ENCODE measurements around the gene PAK4. TPM values are rescaled to one million over a fixed set of nuclear protein-coding genes. Genes with fewer than 3 reads are reported as not detected.
A peak's percentile ranks its signal among the peaks of the same experiment; 100 is the strongest.

The PAK4 gene
- total and polyA plus RNA-seq, 2 donors from 2014 or later = 52.5 to 55.6 TPM

GRCh38 chr19:39135701-39136100, 10.1 kb downstream of the PAK4 start:
- FAIRE-seq (no peak), DNase-seq (peak in 1 of 5 donors; percentile 25)
- Histone ChIP-seq H3K36me3 (ENCODE audit: control insufficient read depth in 2 of 3, insufficient read depth in 3 of 3, low read length in 3 of 3) (no peaks in the 10 kb centered on the region), H3K9me3 (ENCODE audit: control insufficient read depth in 2 of 3, insufficient read depth in 1 of 3, low read length in 3 of 3) (no peaks in the 10 kb centered on the region), H3K4me3 (ENCODE audit: low read length in 3 of 3) (no peak overlapping the region), H3K27ac (ENCODE audit: low read depth in 2 of 2, low read length in 2 of 2) (peak overlapping the region in 1 of 2 donors; percentile 77), H3K4me1 (ENCODE audit: control insufficient read depth in 2 of 3, insufficient read depth in 2 of 3, low read depth in 1 of 3, low read length in 3 of 3) (peaks cover 0 to 68% (median 30%) of the 10 kb centered on the region in 3 donors), H3K9ac (ENCODE audit: low read length in 3 of 3) (no peak overlapping the region), H3K27me3 (ENCODE audit: control insufficient read depth, insufficient read depth, low read length) (no peaks in the 10 kb centered on the region)
- no peak for TF ChIP-seq CTCF (IDR thresholded peaks at IDR 0.05; ENCODE audit: borderline replicate concordance, extremely low read depth, insufficient read depth)
- intact Hi-C loops (cut with DNase I) = no loop called here

GRCh38 chr19:39136225-39136940, 10.8 kb downstream of the PAK4 start:
- FAIRE-seq = no peak
- peak in 1 of 5 donors; percentile 33 for DNase-seq
- intact Hi-C loops (cut with DNase I) = no loop called here

GRCh38 chr19:39137131-39137530, 11.5 kb downstream of the PAK4 start:
- DNase-seq = peak in 1 of 5 donors; percentile 27
- no peak for FAIRE-seq
- Histone ChIP-seq H3K9me3 (ENCODE audit: control insufficient read depth in 2 of 3, insufficient read depth in 1 of 3, low read length in 3 of 3) (no peaks in the 10 kb centered on the region), H3K27ac (ENCODE audit: low read depth in 2 of 2, low read length in 2 of 2) (peak overlapping the region in 1 of 2 donors; percentile 77), H3K4me1 (ENCODE audit: control insufficient read depth in 2 of 3, insufficient read depth in 2 of 3, low read depth in 1 of 3, low read length in 3 of 3) (peaks cover 0 to 57% (median 21%) of the 10 kb centered on the region in 3 donors), H3K9ac (ENCODE audit: low read length in 3 of 3) (no peak overlapping the region), H3K4me3 (ENCODE audit: low read length in 3 of 3) (no peak overlapping the region), H3K27me3 (ENCODE audit: control insufficient read depth, insufficient read depth, low read length) (no peaks in the 10 kb centered on the region), H3K36me3 (ENCODE audit: control insufficient read depth in 2 of 3, insufficient read depth in 3 of 3, low read length in 3 of 3) (no peaks in the 10 kb centered on the region)
- intact Hi-C loops (cut with DNase I) = no loop called here
- no peak for TF ChIP-seq CTCF (IDR thresholded peaks at IDR 0.05; ENCODE audit: borderline replicate concordance, extremely low read depth, insufficient read depth)

More at GRCh38 chr19:39136225-39136940, 10.8 kb downstream of the PAK4 start:
- H3K36me3 ChIP-seq (ENCODE audit: control insufficient read depth in 2 of 3, insufficient read depth in 3 of 3, low read length in 3 of 3) = no peaks in the 10 kb centered on the region
- peak overlapping the region in 1 of 3 donors; percentile 41 for H3K9ac ChIP-seq (ENCODE audit: low read length in 3 of 3)
- no peak for TF ChIP-seq CTCF (IDR thresholded peaks at IDR 0.05; ENCODE audit: borderline replicate concordance, extremely low read depth, insufficient read depth)
- peaks cover 0 to 63% (median 28%) of the 10 kb centered on the region in 3 donors for H3K4me1 ChIP-seq (ENCODE audit: control insufficient read depth in 2 of 3, insufficient read depth in 2 of 3, low read depth in 1 of 3, low read length in 3 of 3)
- H3K27me3 ChIP-seq (ENCODE audit: control insufficient read depth, insufficient read depth, low read length) = no peaks in the 10 kb centered on the region
- H3K4me3 ChIP-seq (ENCODE audit: low read length in 3 of 3) = no peak overlapping the region
- peak overlapping the region in 1 of 2 donors; percentile 77 for H3K27ac ChIP-seq (ENCODE audit: low read depth in 2 of 2, low read length in 2 of 2)
- H3K9me3 ChIP-seq (ENCODE audit: control insufficient read depth in 2 of 3, insufficient read depth in 1 of 3, low read length in 3 of 3) = no peaks in the 10 kb centered on the region
